Keratinocyte (primary cell): ENCODE data around the gene AEN.

Experiments used
- EZH2 ChIP-seq: IDR thresholded peaks from one replicate; pipeline ENCODE4 v1.6.1; 2012; ENCODE audit warnings: inconsistent platforms, mild to moderate bottlenecking, low read length, moderate library complexity
- TF ChIP-seq, protein P1 (sequence below), 3 experiments: IDR thresholded peaks in 1 of 3; conservative IDR thresholded peaks in 1 of 3; optimal IDR thresholded peaks in 1 of 3; 2 replicates in 2 of 3; 3 replicates in 1 of 3; pipeline versions ENCODE3 to v1.5.1; 2011; ENCODE audit warnings: low read length in 3 of 3, mild to moderate bottlenecking in 3 of 3, moderate library complexity in 2 of 3, control low read depth in 1 of 3, inconsistent platforms in 1 of 3; ENCODE audit not compliant: insufficient read depth in 2 of 3; ENCODE audit errors: extremely low read depth in 1 of 3

GRCh38 chr15:88629071-88629470, 7.9 kb downstream of the AEN start:
- TF ChIP-seq, protein P1, sequence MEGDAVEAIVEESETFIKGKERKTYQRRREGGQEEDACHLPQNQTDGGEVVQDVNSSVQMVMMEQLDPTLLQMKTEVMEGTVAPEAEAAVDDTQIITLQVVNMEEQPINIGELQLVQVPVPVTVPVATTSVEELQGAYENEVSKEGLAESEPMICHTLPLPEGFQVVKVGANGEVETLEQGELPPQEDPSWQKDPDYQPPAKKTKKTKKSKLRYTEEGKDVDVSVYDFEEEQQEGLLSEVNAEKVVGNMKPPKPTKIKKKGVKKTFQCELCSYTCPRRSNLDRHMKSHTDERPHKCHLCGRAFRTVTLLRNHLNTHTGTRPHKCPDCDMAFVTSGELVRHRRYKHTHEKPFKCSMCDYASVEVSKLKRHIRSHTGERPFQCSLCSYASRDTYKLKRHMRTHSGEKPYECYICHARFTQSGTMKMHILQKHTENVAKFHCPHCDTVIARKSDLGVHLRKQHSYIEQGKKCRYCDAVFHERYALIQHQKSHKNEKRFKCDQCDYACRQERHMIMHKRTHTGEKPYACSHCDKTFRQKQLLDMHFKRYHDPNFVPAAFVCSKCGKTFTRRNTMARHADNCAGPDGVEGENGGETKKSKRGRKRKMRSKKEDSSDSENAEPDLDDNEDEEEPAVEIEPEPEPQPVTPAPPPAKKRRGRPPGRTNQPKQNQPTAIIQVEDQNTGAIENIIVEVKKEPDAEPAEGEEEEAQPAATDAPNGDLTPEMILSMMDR (optimal IDR thresholded peaks at IDR 0.05 in 1 of 3, IDR thresholded peaks at IDR 0.05 in 1 of 3, conservative IDR thresholded peaks at IDR 0.05 in 1 of 3; ENCODE audit: extremely low read depth in 1 of 3, insufficient read depth in 2 of 3, low read length in 3 of 3) = no peak
- TF ChIP-seq EZH2 = no peak
